Stimulated activated CD4-positive, alpha-beta T cell treated with anti-CD3 and anti-CD28 coated beads, Interleukin-4, amount 100 ng/mL, for 1 hour (primary cell): ENCODE data around the gene METTL1.
"Not testable (repeated sequence)": the region's sequence is repeated elsewhere in the genome, so short reads cannot be mapped to it uniquely, and the experiment has no call there.

Experiments
- DNase-seq: peaks from one replicate; pipeline ENCODE4 v3.0.0-alpha.2; 2020

The METTL1 gene

GRCh38 chr12:57796996-57797395, 25.1 kb upstream of the METTL1 start:
- DNase-seq: no peak

DNA sequence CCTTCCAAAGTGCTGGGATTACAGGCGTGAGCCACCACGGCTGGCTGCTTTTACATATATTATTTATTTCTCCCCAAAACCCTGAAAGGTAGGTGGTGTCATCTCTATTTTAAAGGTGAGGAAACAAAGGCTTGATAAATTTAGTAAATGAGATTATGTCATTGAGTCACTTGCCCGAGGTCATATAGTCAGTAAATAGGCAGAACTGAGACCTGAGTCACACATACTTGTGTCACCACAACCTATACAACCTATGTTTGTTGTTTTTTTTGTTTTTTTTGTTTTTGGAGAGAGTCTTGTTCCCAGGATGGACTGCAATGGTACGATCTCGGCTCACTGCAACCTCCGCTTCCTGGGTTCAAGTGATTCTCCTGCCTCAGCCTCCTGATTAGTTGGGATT, 23.4 kb upstream of the METTL1 start:
- DNase-seq: no peak

- DNase-seq: no peak
Measured at GRCh38 chr12:57793920-57794319, 22.0 kb upstream of the METTL1 start.

GRCh38 chr12:57783861-57784260, 12.0 kb upstream of the METTL1 start:
- no peak for DNase-seq

GRCh38 chr12:57783466-57783801, 11.5 kb upstream of the METTL1 start:
- DNase-seq: no peak

DNA sequence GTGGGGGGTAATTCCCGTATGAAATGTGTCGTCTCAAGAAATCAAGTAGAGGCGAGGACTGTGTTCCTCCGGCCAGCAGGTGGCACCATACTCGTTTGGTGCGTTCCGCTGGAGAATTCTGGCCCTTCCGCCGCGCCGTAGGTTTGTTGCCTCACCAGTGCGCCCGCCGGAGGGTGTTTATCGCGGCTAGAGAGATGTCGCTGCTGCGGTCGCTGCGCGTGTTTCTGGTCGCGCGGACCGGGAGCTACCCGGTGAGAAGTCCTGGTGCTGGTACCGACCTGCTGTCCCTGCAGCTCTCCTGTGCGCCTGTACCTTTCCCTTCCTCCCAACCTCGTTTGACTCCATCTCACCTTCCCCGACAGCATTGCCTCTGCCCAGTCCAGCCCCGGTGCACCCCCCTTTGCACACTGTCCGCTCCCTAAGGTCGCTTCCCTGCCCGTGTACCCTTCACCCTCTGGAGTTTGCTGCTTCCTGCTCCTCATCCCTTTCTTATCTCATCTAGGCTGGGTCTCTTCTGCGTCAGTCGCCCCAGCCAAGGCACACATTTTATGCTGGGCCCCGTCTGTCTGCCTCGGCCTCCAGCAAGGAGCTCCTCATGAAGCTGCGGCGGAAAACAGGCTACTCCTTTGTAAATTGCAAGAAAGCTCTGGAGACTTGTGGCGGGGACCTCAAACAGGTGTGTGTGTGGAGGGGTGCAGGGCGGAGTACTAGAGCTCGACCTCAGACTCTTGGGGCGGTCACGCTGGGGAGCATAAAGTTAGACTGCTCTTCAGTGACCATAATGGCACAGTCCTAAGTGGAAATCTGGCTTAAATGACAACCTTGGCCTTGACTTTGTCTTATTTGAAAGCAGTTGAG, 10.9 kb upstream of the METTL1 start, which contains the start of gene TSFM:
Gene TSFM, plus strand, starts transcription at position 180 of the 858 bp plus-strand sequence. Its CDS starts 15 bp downstream, at position 195.
- DNase-seq: peak; percentile 99

DNA sequence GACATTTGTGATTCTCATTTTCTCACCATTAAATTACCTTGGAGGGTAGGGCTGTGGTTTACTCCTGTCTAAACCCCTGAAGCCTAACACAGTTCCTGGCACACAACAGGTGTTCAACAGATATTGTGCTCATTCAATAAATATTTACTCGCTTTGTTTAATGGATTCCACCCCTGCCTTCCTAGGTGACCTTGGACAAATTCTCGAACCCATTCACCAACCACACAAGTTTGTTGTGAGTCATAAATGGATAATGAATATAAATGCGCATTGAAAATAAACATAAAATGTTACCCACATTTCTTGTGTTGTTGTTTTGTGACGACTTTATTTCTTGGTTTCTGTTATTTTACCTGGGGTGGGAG, 10.3 kb upstream of the METTL1 start:
- DNase-seq: no peak

DNA sequence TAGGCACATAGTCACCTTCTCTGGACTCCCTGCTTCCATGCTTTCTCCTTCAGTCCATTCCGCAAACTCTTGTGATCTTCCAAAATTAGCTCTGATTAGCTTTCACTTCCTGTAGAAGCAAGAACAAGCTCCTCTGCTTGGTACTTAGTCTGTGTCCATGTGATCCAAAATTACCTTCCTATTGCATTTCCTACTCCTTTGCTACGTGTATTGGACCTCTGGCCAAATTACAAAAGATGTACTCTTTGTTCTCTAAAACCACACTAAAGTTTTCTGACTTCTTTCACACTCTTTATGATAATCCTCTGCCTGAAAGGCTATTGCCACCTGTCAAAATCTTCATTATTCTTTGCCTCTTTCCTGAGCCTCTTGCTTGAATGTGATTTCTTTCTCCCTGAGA, 9.9 kb upstream of the METTL1 start:
- no peak for DNase-seq

GRCh38 chr12:57781244-57781643, 9.3 kb upstream of the METTL1 start:
- no peak for DNase-seq

DNA sequence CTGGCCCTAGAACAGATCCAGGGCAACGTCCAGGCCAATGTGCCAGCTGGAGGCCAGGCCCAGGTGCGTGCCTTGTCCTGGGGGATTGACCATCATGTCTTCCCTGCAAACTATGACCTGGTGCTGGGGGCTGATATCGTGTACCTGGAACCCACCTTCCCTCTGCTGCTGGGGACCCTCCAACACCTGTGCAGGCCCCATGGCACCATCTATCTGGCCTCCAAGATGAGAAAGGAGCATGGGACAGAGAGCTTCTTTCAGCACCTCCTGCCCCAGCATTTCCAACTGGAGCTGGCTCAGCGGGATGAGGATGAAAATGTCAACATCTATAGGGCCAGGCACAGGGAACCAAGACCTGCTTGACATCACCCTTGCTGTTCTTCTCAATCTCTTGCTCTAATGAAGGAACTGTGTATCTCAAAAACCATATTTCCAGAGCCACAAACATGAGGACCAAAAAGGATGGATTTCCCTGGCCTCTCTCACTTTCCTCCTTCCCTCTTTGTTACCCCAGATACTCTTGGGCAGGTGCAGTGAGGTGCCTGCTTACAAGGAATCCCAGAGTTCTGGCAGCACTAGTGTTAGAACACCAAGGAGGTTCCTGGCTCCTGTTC, 8.5 kb upstream of the METTL1 start:
- DNase-seq: no peak

DNA sequence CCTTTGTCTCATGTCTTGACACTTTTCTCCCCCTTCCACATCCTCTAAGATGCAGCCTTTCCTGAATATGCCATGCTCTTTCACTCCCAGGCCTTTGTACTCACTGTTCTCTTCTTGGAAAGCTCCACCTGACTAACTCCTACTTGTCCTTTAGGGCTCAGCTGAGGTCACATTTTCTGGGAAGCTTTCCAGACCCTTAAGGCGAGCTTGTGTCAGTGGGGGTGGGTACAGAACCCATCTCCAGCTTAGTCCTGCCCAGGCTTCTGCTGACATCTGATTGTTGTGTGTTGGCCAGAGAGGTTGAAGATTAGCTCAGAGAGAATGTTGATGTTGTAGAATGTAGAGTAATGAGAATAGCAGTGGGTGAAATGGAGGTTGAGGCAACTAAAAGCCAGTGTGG, 7.8 kb upstream of the METTL1 start:
- DNase-seq: no peak

DNA sequence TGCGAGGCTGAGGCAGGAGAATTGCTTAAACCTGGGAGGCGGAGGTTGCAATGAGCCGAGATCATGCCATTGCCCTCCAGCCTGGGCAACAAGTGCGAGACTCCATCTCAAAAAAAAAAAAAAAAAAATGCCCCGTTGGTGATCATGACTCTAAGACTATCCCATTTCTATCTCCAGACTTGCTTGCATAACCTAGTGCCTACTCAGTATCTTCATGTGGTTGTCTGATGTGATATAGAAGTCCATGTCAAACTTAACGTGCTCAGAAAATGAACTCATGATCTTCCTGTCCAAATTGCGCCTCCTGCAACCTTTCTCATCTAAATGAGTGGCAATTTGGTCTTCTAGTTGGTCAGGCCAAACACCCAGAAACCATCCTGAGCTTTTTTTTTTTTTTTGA, 6.0 kb upstream of the METTL1 start:
- DNase-seq: no peak

- DNase-seq: no peak
Measured at GRCh38 chr12:57777367-57777766, 5.5 kb upstream of the METTL1 start.

GRCh38 chr12:57776247-57776587, 4.3 kb upstream of the METTL1 start:
- DNase-seq: no peak

- DNase-seq: no peak
Measured at GRCh38 chr12:57775563-57776246, 3.8 kb upstream of the METTL1 start.

DNA sequence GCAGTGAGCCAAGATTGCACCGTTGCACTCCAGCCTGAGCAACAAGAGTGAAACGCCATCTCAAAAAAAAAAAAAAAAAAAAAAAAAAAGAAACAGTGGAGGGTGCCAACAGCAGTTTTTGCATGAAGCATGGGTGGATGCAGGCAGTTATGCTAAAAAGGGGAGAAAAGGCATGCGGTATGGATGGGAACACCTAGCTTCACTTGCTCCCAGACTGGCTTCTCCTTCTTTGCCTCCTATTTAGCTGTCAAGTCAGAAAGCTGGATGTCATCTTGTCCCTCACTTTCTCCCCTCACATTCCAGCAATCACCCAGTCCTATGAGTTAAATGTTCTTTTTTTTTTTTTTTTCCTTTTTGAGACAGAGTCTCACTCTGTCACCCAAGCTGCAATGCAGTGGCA, 3.1 kb upstream of the METTL1 start:
- DNase-seq: no peak

DNA sequence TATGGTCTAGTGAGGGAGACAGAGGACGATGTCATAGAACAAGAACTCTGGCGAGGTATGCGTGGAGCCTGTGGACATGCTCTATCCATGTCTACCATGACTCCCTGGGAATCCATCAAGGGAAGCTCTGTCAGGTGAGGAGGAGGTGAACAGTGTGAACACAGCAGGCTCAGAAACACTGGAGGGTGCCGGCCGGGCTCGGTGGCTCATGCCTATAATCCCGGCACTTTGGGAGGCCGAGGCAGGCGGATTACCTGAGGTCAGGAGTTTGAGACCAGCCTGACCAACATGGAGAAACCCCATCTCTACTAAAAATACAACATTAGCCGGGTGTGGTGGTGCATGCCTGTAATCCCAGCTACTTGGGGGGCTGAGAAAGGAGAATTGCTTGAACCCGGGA, 2.7 kb upstream of the METTL1 start:
- not testable (repeated sequence) for DNase-seq

DNA sequence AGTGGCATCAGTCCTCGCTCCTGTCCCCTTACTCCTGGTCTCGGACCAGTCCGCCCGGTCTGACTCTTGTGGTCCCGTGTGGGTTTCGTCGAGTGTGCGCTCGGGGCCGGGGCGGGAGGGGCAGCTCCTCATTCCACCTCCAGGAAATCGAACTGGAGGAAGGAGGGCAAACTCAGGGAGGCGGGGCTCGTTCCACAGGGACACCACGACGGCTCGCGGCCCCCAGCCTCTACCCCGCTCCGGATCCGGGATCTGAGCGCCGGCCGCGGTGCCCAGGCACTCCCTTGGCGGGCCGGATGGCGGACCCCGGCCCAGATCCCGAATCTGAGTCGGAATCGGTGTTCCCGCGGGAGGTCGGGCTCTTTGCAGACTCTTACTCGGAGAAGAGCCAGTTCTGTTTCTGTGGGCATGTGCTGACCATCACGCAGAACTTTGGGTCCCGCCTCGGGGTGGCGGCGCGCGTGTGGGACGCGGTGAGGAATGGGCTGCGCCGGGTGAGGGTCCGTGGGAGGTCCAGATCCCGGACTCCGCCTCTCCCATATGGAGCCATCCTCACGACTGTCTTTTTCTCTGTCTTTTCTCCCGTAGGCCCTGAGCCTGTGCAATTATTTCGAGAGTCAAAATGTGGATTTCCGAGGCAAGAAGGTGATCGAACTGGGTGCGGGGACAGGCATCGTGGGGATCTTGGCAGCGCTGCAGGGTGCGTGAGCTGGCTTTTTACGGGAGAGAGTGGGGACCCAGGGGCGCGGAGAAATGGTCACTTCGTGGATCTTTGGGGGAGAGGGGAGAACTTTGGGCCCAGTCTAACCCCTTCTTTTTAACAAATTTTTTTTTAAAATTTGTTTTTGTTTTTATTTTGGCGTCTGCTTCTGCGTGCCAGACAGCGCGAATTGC, 771 bp upstream of the METTL1 start, which contains the start of gene EEF1AKMT3:
Gene EEF1AKMT3, plus strand, starts transcription at position 186 of the 894 bp plus-strand sequence. Its CDS starts 111 bp downstream, at position 297.
- peak; percentile 36 for DNase-seq

DNA sequence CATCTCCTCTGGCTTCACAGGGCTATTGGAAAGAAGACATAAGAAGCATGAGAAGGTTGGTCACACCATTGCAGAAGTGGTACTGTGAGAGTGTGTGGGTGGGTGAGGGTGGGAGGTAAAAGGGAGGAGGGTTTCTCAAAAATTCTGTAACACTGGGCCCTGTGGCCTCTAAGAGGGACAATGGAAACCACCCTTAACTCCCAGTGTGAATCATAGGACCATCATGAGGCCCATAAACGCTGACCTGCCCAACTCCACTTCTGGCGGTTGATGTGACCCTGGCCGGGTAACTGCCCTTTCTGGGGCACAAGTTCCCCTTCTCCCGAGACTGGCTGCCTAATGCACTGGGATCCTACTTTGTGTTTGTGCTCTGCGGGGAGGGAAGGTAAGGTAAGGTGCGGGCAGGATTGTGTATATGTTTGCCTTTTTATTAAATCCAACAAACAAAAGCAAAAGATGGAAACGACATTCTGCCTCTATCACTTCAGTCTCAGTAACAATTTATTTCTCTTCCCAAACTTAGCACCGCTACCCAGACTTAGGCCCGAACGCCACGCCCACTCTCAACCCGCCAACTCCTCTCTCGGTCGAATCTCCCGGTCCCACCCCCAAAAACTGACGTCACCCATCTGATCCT, 551 bp downstream of the METTL1 start:
- DNase-seq: peak; percentile 91

GRCh38 chr12:57770734-57771133, 1.2 kb downstream of the METTL1 start:
- DNase-seq: no peak

DNA sequence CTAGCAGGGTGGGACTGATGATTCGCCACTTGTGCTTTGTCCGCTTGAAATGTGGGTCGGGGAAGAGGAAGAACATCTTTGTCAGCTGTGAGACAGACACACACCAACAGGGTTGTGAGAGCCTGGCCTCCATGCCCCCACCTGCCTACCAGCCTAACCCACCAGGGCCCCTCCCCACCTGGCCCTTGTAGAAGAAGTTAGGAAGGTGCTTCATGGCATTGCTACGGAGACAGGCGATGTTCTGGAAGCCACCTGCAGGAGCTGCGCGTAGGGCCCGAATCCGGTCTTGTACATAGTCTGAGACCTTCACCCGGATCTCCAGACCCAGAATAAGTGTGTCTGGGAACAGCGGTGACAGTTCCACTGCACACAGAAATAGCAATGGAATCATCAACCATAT, 2.3 kb downstream of the METTL1 start:
- no peak for DNase-seq

- no peak for DNase-seq
Measured at GRCh38 chr12:57767876-57768275, 4.0 kb downstream of the METTL1 start.

GRCh38 chr12:57767305-57767698, 4.6 kb downstream of the METTL1 start:
- DNase-seq: no peak
